ENCODE data around the gene C1orf87.

Gene C1orf87

DNA sequence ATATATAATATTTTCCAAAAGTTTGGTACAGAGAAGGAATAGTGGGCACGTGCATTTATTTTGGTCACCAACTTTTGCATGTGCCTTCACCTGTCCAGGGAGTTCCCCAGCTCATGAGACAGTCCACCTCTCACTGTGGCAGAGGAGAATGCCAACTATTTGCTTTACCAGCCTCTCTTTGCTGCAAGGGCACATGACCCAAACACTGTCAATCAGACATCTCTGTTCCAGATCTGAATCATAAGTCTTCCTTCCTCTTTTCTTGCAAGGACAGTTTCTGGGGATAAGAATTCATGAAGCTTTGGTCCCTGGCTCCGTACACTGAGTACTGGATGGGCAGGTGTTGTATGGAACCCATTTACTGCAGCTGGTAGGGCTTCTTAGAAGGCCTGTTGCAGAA lies 38.6 kb downstream of the C1orf87 start:
- no peak overlapping the region for H3K4me3 ChIP-seq (IDR thresholded peaks at IDR 0.05; ENCODE audit: insufficient read depth, low read depth, low read length)
- H2AFZ ChIP-seq (ENCODE audit: low read depth), result no peak overlapping the region
- H3K36me3 ChIP-seq (ENCODE audit: insufficient read depth), result no peaks in the 10 kb centered on the region
- H3K9ac ChIP-seq, result no peak overlapping the region
- no peaks in the 10 kb centered on the region for H4K20me1 ChIP-seq (ENCODE audit: insufficient read depth)
- H3K4me1 ChIP-seq (ENCODE audit: low read depth, poor library complexity, severe bottlenecking), result no peaks in the 10 kb centered on the region
- no peak overlapping the region for H3K27ac ChIP-seq
- no peaks in the 10 kb centered on the region for H3K79me2 ChIP-seq (ENCODE audit: insufficient read depth, low read depth)
- TF ChIP-seq, protein P1, sequence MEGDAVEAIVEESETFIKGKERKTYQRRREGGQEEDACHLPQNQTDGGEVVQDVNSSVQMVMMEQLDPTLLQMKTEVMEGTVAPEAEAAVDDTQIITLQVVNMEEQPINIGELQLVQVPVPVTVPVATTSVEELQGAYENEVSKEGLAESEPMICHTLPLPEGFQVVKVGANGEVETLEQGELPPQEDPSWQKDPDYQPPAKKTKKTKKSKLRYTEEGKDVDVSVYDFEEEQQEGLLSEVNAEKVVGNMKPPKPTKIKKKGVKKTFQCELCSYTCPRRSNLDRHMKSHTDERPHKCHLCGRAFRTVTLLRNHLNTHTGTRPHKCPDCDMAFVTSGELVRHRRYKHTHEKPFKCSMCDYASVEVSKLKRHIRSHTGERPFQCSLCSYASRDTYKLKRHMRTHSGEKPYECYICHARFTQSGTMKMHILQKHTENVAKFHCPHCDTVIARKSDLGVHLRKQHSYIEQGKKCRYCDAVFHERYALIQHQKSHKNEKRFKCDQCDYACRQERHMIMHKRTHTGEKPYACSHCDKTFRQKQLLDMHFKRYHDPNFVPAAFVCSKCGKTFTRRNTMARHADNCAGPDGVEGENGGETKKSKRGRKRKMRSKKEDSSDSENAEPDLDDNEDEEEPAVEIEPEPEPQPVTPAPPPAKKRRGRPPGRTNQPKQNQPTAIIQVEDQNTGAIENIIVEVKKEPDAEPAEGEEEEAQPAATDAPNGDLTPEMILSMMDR (conservative IDR thresholded peaks at IDR 0.05; ENCODE audit: low read depth, low read length), result no peak
- no peak overlapping the region for H3K4me2 ChIP-seq
- no peaks in the 10 kb centered on the region for H3K27me3 ChIP-seq (ENCODE audit: insufficient read depth, low read depth)

DNA sequence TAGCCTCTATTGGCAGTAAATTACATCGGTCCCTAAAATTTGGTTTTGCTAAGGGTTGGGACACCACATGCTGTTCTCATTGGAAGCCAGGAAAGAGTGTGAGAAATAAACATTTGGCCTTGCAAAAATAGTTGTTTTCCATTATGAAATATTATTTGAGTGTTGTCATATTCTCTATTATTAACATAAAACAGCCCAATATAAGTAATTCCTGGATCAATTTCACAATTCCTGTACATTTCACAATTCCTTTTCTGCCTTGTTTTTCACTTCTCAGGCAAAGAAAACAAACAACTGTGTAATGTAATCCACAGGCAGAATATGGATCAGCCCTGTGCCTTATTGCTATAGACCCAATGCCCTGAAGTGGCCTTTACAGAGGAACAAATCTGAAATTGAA lies 40.5 kb downstream of the C1orf87 start:
- H3K4me3 ChIP-seq (IDR thresholded peaks at IDR 0.05; ENCODE audit: insufficient read depth, low read depth, low read length), result no peak overlapping the region
- no peak overlapping the region for H3K4me2 ChIP-seq
- H3K9ac ChIP-seq, result no peak overlapping the region
- H3K36me3 ChIP-seq (ENCODE audit: insufficient read depth), result no peaks in the 10 kb centered on the region
- H3K27me3 ChIP-seq (ENCODE audit: insufficient read depth, low read depth), result no peaks in the 10 kb centered on the region
- no peaks in the 10 kb centered on the region for H3K79me2 ChIP-seq (ENCODE audit: insufficient read depth, low read depth)
- H3K4me1 ChIP-seq (ENCODE audit: low read depth, poor library complexity, severe bottlenecking), result no peaks in the 10 kb centered on the region
- H3K27ac ChIP-seq, result no peak overlapping the region
- TF ChIP-seq, protein P1 (conservative IDR thresholded peaks at IDR 0.05; ENCODE audit: low read depth, low read length), result no peak
- no peaks in the 10 kb centered on the region for H4K20me1 ChIP-seq (ENCODE audit: insufficient read depth)
- H2AFZ ChIP-seq (ENCODE audit: low read depth), result no peak overlapping the region

DNA sequence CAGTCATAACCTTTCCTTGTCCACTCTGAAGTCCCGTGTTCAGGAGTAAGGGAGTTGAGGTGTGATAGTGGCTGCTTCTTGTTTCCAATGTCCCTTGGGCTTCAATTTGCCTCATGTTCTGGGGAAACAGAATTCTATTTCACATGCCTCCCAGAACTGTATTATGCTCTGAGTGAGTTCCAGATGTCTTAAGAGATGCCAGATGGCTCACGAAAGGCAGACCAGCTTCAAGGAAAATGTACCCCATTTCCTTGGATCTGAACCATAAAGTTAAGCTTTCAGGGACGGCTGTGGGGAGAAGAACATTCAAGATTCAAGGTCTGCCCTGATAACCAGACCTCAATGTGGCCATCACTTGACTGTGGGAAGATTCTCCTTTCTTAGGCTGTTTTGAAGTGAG lies 42.4 kb downstream of the C1orf87 start:
- Histone ChIP-seq H3K79me2 (ENCODE audit: insufficient read depth, low read depth) (no peaks in the 10 kb centered on the region), H2AFZ (ENCODE audit: low read depth) (no peak overlapping the region), H3K36me3 (ENCODE audit: insufficient read depth) (no peaks in the 10 kb centered on the region), H3K4me1 (ENCODE audit: low read depth, poor library complexity, severe bottlenecking) (no peaks in the 10 kb centered on the region), H4K20me1 (ENCODE audit: insufficient read depth) (no peaks in the 10 kb centered on the region), H3K27me3 (ENCODE audit: insufficient read depth, low read depth) (no peaks in the 10 kb centered on the region), H3K27ac (no peak overlapping the region), H3K9ac (no peak overlapping the region), H3K4me3 (IDR thresholded peaks at IDR 0.05; ENCODE audit: insufficient read depth, low read depth, low read length) (no peak overlapping the region), H3K4me2 (no peak overlapping the region)
- TF ChIP-seq, protein P1 (conservative IDR thresholded peaks at IDR 0.05; ENCODE audit: low read depth, low read length), result no peak

DNA sequence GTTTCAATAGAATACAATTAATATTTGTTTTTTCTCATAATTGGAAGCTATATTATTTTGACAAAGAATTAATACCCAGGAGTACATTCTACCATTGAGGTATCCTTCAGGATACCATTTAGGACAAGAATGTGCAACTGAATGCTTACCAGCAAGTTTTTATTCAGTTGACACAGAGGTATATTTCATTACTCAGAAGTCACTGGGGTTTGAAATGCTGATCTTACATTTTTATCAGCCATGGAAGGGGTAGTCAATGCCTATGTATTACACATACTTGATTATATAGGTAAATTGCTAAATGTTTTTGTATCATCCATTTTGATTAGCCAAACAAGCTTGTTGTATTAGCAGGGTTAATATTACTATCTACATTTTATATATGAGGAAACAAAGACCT lies 48.0 kb downstream of the C1orf87 start:
- no peak overlapping the region for H3K4me2 ChIP-seq

More for the DNA sequence above, 48.0 kb downstream of the C1orf87 start:
- H3K27ac ChIP-seq, result no peak overlapping the region
- H4K20me1 ChIP-seq (ENCODE audit: insufficient read depth), result no peaks in the 10 kb centered on the region
- H3K4me1 ChIP-seq (ENCODE audit: low read depth, poor library complexity, severe bottlenecking), result no peaks in the 10 kb centered on the region
- no peak overlapping the region for H3K9ac ChIP-seq
- H3K36me3 ChIP-seq (ENCODE audit: insufficient read depth), result no peaks in the 10 kb centered on the region
- TF ChIP-seq, protein P1 (conservative IDR thresholded peaks at IDR 0.05; ENCODE audit: low read depth, low read length), result no peak
- no peaks in the 10 kb centered on the region for H3K27me3 ChIP-seq (ENCODE audit: insufficient read depth, low read depth)
- H3K79me2 ChIP-seq (ENCODE audit: insufficient read depth, low read depth), result no peaks in the 10 kb centered on the region
- no peak overlapping the region for H2AFZ ChIP-seq (ENCODE audit: low read depth)
- no peak overlapping the region for H3K4me3 ChIP-seq (IDR thresholded peaks at IDR 0.05; ENCODE audit: insufficient read depth, low read depth, low read length)
